ENCODE measurements around the gene TAF1A.

Gene TAF1A

DNA sequence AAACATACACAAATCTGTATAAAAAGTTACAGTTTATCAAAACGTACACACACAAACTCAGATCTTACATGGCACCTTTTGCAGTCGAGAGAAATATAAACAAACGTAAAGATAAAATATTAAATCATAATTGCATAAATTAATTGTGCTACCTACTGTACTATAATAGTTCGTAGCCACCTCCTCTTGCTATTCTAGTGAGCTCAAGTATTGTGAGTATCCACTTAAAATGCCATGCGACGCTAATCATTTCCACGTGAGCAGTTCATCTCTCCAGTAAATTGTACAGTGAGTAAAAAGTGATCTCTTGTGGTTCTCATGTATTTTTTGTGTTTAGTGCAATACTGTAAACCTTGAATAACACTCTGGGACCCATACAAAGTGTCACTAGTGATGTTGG is 34.5 kb upstream of the TAF1A start:
- no peak for DNase-seq (ENCODE audit: low read depth)
- H3K4me3 ChIP-seq (replicated peaks; ENCODE audit: low read depth, low read length) = no peak overlapping the region
- TF ChIP-seq, protein P1, sequence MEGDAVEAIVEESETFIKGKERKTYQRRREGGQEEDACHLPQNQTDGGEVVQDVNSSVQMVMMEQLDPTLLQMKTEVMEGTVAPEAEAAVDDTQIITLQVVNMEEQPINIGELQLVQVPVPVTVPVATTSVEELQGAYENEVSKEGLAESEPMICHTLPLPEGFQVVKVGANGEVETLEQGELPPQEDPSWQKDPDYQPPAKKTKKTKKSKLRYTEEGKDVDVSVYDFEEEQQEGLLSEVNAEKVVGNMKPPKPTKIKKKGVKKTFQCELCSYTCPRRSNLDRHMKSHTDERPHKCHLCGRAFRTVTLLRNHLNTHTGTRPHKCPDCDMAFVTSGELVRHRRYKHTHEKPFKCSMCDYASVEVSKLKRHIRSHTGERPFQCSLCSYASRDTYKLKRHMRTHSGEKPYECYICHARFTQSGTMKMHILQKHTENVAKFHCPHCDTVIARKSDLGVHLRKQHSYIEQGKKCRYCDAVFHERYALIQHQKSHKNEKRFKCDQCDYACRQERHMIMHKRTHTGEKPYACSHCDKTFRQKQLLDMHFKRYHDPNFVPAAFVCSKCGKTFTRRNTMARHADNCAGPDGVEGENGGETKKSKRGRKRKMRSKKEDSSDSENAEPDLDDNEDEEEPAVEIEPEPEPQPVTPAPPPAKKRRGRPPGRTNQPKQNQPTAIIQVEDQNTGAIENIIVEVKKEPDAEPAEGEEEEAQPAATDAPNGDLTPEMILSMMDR (IDR thresholded peaks at IDR 0.05; ENCODE audit: low read length, missing control alignments) = no peak

DNA sequence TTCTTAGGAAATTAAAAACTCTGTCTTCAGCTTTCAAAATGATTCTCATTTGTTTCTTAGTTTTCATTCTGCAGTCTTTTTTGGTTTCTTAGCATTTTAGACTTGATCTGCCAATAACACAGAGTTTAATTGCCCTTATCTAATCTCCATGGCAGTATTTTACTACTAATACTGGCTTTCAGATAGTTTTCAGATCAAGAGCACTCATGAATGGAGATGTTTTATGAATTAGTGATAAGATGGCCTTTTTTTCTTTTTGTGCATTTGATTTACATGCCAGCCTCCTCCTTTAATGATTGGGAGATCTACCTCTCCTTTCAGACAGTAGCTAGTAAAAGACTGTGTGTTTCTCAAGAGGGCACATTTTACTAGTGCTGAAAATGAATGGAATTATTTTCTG is 33.7 kb upstream of the TAF1A start:
- TF ChIP-seq, protein P1 (IDR thresholded peaks at IDR 0.05; ENCODE audit: low read length, missing control alignments) = no peak
- no peak overlapping the region for H3K4me3 ChIP-seq (replicated peaks; ENCODE audit: low read depth, low read length)
- no peak for DNase-seq (ENCODE audit: low read depth)

DNA sequence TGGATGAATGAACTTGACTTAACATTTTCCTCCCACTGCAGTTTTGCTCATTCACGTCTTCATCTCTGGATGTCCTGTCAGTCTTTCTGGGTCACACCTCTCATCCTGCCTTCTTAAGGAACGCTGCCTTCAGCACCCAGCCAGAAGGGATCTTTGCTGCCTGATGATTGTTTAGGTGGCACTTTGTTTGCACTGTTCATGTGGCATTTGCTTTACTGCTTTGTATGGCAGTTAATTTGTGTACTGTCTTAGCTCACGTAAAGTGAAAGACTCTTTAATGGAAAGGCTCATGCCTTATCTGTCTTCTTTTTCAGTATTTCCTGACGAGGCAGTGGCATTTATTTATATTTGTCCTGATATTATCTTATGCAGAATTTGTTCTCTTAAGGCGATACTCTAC is 33.0 kb upstream of the TAF1A start:
- no peak overlapping the region for H3K4me3 ChIP-seq (replicated peaks; ENCODE audit: low read depth, low read length)
- DNase-seq (ENCODE audit: low read depth) = no peak
- TF ChIP-seq, protein P1 (IDR thresholded peaks at IDR 0.05; ENCODE audit: low read length, missing control alignments) = no peak

DNA sequence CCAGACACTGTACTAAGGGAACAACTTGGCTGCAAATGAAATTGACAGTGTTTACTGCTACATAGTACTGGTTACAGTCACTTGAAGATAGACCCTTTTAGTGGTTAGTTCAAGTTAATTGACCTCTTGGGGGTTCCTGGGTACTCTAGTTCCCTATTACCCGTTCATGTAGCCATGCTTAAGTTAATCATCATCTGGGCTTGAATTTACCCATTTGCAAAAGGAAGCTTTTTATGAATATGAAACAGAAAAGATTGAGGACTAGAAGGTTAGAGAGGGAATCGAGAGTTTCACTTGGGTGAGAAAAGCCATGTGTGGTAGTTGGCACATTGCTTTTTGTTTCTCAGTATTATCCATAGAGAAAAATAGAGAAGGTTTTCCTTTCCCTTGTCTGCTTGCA is 30.8 kb upstream of the TAF1A start:
- H3K4me3 ChIP-seq (replicated peaks; ENCODE audit: low read depth, low read length) = no peak overlapping the region
- DNase-seq (ENCODE audit: low read depth) = no peak
- TF ChIP-seq, protein P1 (IDR thresholded peaks at IDR 0.05; ENCODE audit: low read length, missing control alignments) = no peak

DNA sequence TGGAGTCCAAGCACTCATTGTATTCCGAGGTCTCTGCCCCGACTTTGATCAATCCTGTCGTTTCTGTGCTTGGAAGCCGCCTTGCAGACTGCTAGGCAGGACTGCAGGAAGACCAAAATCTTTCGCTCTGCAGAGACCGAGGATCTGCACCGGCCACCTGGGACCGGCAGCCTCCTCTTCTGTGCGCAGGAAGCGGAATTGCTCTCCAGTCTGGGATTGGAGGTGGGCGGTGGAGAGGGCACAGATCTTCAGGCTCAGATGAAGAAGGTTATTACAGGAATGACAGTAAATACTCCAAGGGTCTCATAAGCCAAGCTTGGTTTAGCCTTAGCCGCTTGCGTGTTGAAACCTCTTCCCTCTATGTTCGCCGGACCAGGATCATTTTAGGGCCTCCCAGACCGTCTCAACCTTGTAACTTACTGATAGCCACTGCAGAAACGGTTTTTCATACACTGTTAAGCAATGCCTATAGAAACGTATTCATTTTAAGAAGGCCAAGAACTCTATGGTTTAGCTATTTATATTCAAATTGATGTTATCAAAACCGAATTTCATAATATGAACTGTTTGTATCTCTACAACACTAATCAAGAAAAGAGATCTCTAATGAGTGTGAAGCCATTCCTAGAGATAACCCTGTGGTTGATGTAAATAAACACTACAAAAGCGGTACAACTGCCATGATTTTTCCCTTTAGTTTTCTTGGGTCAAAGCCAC is 29.3 kb upstream of the TAF1A start:
- TF ChIP-seq, protein P1 (IDR thresholded peaks at IDR 0.05; ENCODE audit: low read length, missing control alignments) = no peak
- H3K4me3 ChIP-seq (replicated peaks; ENCODE audit: low read depth, low read length) = peak overlapping the region; percentile 74
- DNase-seq (ENCODE audit: low read depth) = peak; percentile 33

DNA sequence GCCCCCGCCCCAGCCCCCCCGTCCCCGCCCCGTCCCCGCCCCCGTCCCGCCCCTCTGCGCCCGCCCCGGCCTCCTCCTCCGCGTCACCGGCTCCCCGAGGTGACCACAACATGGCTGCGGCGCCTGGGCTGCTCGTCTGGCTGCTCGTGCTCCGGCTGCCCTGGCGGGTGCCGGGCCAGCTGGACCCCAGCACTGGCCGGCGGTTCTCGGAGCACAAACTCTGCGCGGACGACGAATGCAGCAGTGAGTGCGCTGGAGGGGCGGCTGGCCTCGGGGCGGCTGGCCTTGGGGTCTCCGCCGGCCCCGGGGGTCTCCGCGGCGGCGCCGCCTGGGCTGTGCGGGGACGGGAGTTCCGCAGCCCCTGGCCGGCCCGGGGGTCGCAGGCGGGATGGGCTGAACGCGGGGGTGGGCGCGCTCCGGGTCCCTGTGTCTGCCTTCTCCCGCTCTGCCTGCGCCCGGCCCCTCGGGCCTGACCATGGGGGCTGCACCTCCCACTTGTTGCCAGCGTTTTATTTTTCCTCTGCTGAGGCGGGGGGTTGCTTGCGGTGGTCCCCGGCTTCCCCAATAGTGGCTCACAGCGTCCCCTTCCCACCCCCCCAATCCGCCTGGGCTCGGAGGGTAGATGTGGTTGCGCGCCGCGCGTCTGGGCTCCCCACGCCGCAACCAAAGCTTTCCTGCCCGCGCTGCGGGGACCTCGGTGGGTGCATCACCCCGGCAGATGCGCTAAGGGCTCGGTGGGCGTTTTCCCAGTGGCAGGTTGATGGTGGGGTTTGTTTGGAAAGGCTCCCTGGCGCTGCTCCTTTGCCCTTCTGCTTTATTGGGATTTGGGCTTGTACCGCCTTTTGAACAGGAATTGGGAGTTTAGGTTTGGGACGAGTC is 28.5 kb upstream of the TAF1A start, which contains the start of gene MIA3:
MIA3 (plus strand) TSS at position 97 of the 879 bp plus-strand sequence; CDS start at position 111, 14 bp downstream.
- DNase-seq (ENCODE audit: low read depth) = peak; percentile 14
- peak within 1 kb of the TSS; percentile 74 for H3K4me3 ChIP-seq (replicated peaks; ENCODE audit: low read depth, low read length)
- TF ChIP-seq, protein P1 (IDR thresholded peaks at IDR 0.05; ENCODE audit: low read length, missing control alignments) = no peak
